B cell (primary cell): ENCODE measurements around the gene RNF17. TPM values are rescaled to one million over a fixed set of nuclear protein-coding genes. Genes with fewer than 3 reads are reported as not detected.

ENCODE experiments used
- ATAC-seq: fragments of 200-7000 bp; cut with Tn5 transposase; one replicate; pipeline ENCODE4 v1.10.0; 2021; ENCODE audit warnings: low read depth, mild to moderate bottlenecking, moderate number of reproducible peaks, moderate library complexity
- CTCF ChIA-PET: fragments of 350-600 bp; sonication (Branson Sonifier 250); formaldehyde crosslinking; loops from one replicate; lab custom pipeline; 2021; ENCODE audit warnings: antibody characterized with exemption, inconsistent platforms; lab: Charles Lee
- POLR2A ChIA-PET: fragments of 350-600 bp; sonication (Branson Sonifier 250); formaldehyde crosslinking; loops from one replicate; lab custom pipeline; 2021; ENCODE audit warnings: antibody characterized with exemption; lab: Charles Lee
- DNase-seq: peaks from one replicate; pipeline ENCODE4 v3.0.0; 2013
- H2AFZ ChIP-seq: 2 replicates; pipeline ENCODE4 v1.6.1; 2012; ENCODE audit warnings: mild to moderate bottlenecking, low read depth, low read length; ENCODE audit not compliant: insufficient read depth, poor library complexity, severe bottlenecking
- H3K27ac ChIP-seq, 2 donors: 1 replicate in 1 of 2; 2 replicates in 1 of 2; pipeline ENCODE4 v1.5.1; 2012 to 2013; ENCODE audit warnings: low read length in 2 of 2, mild to moderate bottlenecking in 2 of 2, moderate library complexity in 1 of 2
- H3K27me3 ChIP-seq, 4 experiments: fragments of 200-600 bp in 1 of 4; sonication (generic) in 1 of 4; replicated peaks in 1 of 4; 1 replicate in 2 of 4; 2 replicates in 2 of 4; pipeline versions ENCODE4 v1.6.1 to v1.7.0; 2013 to 2016; ENCODE audit warnings: low read length in 3 of 4, mild to moderate bottlenecking in 2 of 4, mixed read lengths in 1 of 4, moderate library complexity in 1 of 4; ENCODE audit not compliant: insufficient read depth in 4 of 4, control insufficient read depth in 3 of 4; ENCODE audit errors: control extremely low read depth in 1 of 4
- H3K36me3 ChIP-seq, 2 experiments: replicated peaks in 1 of 2; 1 replicate in 1 of 2; 2 replicates in 1 of 2; pipeline versions ENCODE4 v1.6.1 to v1.7.1; 2013; ENCODE audit warnings: low read length in 1 of 2; ENCODE audit not compliant: insufficient read depth in 2 of 2, control insufficient read depth in 1 of 2; ENCODE audit errors: control extremely low read depth in 1 of 2, extremely low read depth in 1 of 2
- H3K4me1 ChIP-seq, 2 donors: fragments of 200-600 bp in 1 of 2; sonication (generic) in 1 of 2; 1 replicate in 1 of 2; 2 replicates in 1 of 2; pipeline versions ENCODE4 v1.5.1 to v1.6.1; 2013 to 2017; ENCODE audit warnings: low read length in 2 of 2; ENCODE audit not compliant: control insufficient read depth in 2 of 2, insufficient read depth in 2 of 2
- H3K4me2 ChIP-seq: replicated peaks from 2 replicates; pipeline ENCODE3; 2012; ENCODE audit warnings: mild to moderate bottlenecking, low read depth, low read length; ENCODE audit not compliant: poor library complexity, severe bottlenecking
- H3K4me3 ChIP-seq, 5 experiments: fragments of 200-600 bp in 1 of 5; sonication (generic) in 1 of 5; 1 replicate in 3 of 5; 2 replicates in 2 of 5; pipeline versions ENCODE4 v1.5.1 to v1.7.0; 2011 to 2016; ENCODE audit warnings: low read length in 4 of 5, mild to moderate bottlenecking in 4 of 5, low read depth in 2 of 5, control low read depth in 1 of 5, moderate library complexity in 1 of 5; ENCODE audit not compliant: insufficient read depth in 1 of 5; ENCODE audit errors: control extremely low read depth in 1 of 5, extremely low read depth in 1 of 5
- H3K79me2 ChIP-seq: fragments of 200-600 bp; sonication (generic); one replicate; pipeline ENCODE4 v1.6.0; 2016; ENCODE audit warnings: low read length; ENCODE audit not compliant: control insufficient read depth, insufficient read depth
- H3K9ac ChIP-seq: fragments of 200-600 bp; sonication (generic); 2 replicates; pipeline ENCODE4 v1.6.1; 2017; ENCODE audit warnings: mild to moderate bottlenecking, low read length, moderate library complexity
- H3K9me3 ChIP-seq, 3 donors: one replicate each; pipeline versions ENCODE4 v1.6.1 to v1.7.1; 2013; ENCODE audit warnings: low read length in 2 of 3; ENCODE audit not compliant: control insufficient read depth in 2 of 3, insufficient read depth in 1 of 3; ENCODE audit errors: control extremely low read depth in 1 of 3
- H4K20me1 ChIP-seq: 2 replicates; pipeline ENCODE4 v1.6.0; 2012; ENCODE audit warnings: mild to moderate bottlenecking, low read length; ENCODE audit not compliant: insufficient read depth, control insufficient read depth, poor library complexity, severe bottlenecking
- H3K27ac Mint-ChIP-seq: one replicate; pipeline ENCODE4 v1.8.0; 2021; ENCODE audit warnings: mixed read lengths
- H3K27me3 Mint-ChIP-seq: one replicate; pipeline ENCODE4 v1.8.0; 2021; ENCODE audit warnings: mixed read lengths
- H3K4me1 Mint-ChIP-seq: one replicate; pipeline ENCODE4 v1.8.0; 2021; ENCODE audit warnings: mixed read lengths
- H3K4me3 Mint-ChIP-seq: one replicate; pipeline ENCODE4 v1.8.0; 2021; ENCODE audit warnings: mixed read lengths
- H3K9me3 Mint-ChIP-seq: one replicate; pipeline ENCODE4 v1.8.0; 2022; ENCODE audit warnings: mixed read lengths; ENCODE audit not compliant: insufficient read depth
- EZH2 ChIP-seq: IDR thresholded peaks from 2 replicates; pipeline ENCODE4 v1.6.1; 2012; ENCODE audit warnings: borderline replicate concordance, low read depth, mild to moderate bottlenecking, moderate library complexity, low read length; ENCODE audit not compliant: insufficient read depth, poor library complexity, severe bottlenecking
- WGBS: methylation state at CpG from one replicate; pipeline ENCODE4 v1.1.5; 2013; ENCODE audit warnings: missing lambda C conversion rate; ENCODE audit not compliant: insufficient coverage; 5-methylcytosine and 5-hydroxymethylcytosine counted together
- intact Hi-C: fragments of 100-400 bp; cut with micrococcal nuclease; formaldehyde crosslinking; loops from one replicate; pipeline ENCODE4 v1.10.0; 2022
- polyA plus RNA-seq: library from polyadenylated mRNA; depleted of rRNA; stranded (reverse); fragments of >200 nt; gene quantifications from 2 replicates; pipeline ENCODE4 v1.2.3, GENCODE V29; 2012
- total RNA-seq, 2 donors: library from RNA; stranded (reverse); fragments of 120-200 nt in 1 of 2; gene quantifications; 1 replicate in 1 of 2; 2 replicates in 1 of 2; pipeline versions ENCODE4 v1.2.3 to v1.2.4, GENCODE V29; 2013 to 2022
- TF ChIP-seq, protein P1 (sequence below): fragments of 200-600 bp; IDR thresholded peaks from one replicate; pipeline ENCODE4 v1.8.0; 2022; ENCODE audit warnings: antibody characterized with exemption, mild to moderate bottlenecking

The RNF17 gene
- total and polyA plus RNA-seq, 2 donors (not counting 1 experiment from before 2014, with no cell fraction given) = 0.12 TPM; not detected in 1

DNA sequence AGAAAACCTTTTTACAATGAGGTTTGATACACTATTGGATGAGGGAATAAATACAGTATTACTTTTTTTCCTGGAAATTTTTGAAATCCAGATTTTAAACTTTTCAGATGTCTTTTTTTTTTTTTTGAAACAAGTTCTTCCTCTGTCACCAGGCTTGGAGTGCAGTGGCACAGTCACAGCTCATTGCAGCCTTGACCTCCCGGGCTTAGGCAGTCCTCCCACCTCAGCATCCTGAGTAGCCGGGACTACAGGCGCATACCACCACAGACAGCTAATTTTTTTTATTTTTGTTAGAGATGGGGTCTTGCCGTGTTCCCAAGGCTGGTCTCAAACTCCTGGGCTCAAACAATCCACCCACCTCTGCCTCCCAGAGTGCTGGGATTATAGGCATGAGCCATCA is 96.8 kb downstream of the RNF17 start:
- Histone ChIP-seq H3K27ac (no peak overlapping the region), H2AFZ (no peak overlapping the region), H3K9me3 (no peaks in the 10 kb centered on the region), H3K9ac (no peak overlapping the region), H4K20me1 (no peaks in the 10 kb centered on the region), H3K4me3 (no peak overlapping the region), H3K4me2 (no peak overlapping the region), H3K36me3 (no peaks in the 10 kb centered on the region), H3K79me2 (no peaks in the 10 kb centered on the region), H3K4me1 (no peaks in the 10 kb centered on the region), H3K27me3 (no peaks in the 10 kb centered on the region)
- Mint-ChIP-seq H3K27ac (no peak overlapping the region), H3K4me3 (no peak overlapping the region), H3K27me3 (peaks cover 15% of the 10 kb centered on the region), H3K4me1 (no peaks in the 10 kb centered on the region), H3K9me3 (no peaks in the 10 kb centered on the region)
- TF ChIP-seq, protein P1, sequence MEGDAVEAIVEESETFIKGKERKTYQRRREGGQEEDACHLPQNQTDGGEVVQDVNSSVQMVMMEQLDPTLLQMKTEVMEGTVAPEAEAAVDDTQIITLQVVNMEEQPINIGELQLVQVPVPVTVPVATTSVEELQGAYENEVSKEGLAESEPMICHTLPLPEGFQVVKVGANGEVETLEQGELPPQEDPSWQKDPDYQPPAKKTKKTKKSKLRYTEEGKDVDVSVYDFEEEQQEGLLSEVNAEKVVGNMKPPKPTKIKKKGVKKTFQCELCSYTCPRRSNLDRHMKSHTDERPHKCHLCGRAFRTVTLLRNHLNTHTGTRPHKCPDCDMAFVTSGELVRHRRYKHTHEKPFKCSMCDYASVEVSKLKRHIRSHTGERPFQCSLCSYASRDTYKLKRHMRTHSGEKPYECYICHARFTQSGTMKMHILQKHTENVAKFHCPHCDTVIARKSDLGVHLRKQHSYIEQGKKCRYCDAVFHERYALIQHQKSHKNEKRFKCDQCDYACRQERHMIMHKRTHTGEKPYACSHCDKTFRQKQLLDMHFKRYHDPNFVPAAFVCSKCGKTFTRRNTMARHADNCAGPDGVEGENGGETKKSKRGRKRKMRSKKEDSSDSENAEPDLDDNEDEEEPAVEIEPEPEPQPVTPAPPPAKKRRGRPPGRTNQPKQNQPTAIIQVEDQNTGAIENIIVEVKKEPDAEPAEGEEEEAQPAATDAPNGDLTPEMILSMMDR = no peak
- no peak for TF ChIP-seq EZH2
- ATAC-seq = no peak
- no peak for DNase-seq
- ChIA-PET CTCF (no interaction called here), POLR2A (no interaction called here)
- no CpG with 5 or more reads among the region's 4 CpGs for WGBS
- intact Hi-C loops = no loop called here

DNA sequence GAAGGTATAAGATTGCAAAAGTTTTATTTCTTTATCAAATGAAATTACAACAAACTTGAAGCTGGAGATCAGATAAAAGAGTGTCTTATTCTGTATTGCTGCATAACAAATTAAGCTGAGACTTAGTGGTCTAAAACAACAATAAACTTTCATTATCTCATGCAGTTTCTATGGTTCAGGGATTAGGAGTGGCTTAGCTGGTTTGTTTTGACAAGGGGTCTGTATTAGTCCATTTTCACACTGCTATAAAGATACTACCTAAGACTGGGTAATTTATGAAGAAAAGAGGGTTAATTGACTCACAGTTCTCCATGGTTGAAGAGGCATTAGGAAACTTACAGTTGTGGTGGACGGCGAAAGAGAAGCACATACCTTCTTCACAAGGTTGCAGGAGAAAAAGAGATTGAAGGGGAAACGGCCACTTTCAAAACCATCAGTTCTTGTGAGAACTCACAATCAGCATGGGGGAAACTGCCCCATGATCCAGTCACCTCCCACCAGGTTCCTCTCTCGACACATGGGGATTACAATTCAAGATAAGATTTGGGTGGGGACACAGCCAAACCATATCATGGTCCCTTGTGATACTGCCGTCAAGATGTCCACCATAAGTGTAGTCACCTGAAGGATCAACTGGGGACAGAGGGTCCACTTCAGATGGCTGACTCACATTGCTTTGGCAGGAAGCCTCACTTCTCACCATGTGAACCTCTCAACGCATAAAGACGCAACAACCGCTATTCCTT is 97.8 kb downstream of the RNF17 start:
- POLR2A ChIA-PET = no interaction called here
- Mint-ChIP-seq H3K4me1 (no peaks in the 10 kb centered on the region), H3K27ac (no peak overlapping the region), H3K4me3 (no peak overlapping the region), H3K9me3 (no peaks in the 10 kb centered on the region), H3K27me3 (peaks cover 9% of the 10 kb centered on the region)
- H3K9ac ChIP-seq = no peak overlapping the region
- no peak overlapping the region for H3K4me2 ChIP-seq
- H3K4me1 ChIP-seq = no peaks in the 10 kb centered on the region
- 87% methylated on average over 5 of the region's 8 CpGs for WGBS
- no peaks in the 10 kb centered on the region for H3K27me3 ChIP-seq
- no peak overlapping the region for H2AFZ ChIP-seq
- intact Hi-C loops = no loop called here
- no peaks in the 10 kb centered on the region for H3K79me2 ChIP-seq
- no peaks in the 10 kb centered on the region for H3K36me3 ChIP-seq
- DNase-seq (no peak), ATAC-seq (no peak)
- no peak overlapping the region for H3K4me3 ChIP-seq
- H3K27ac ChIP-seq = no peak overlapping the region
- TF ChIP-seq, protein P1 = no peak
- TF ChIP-seq EZH2 = no peak
- H3K9me3 ChIP-seq = no peaks in the 10 kb centered on the region
- CTCF ChIA-PET = no interaction called here
- no peaks in the 10 kb centered on the region for H4K20me1 ChIP-seq
